ENCODE data around the gene CCDC68. TPM values are rescaled to one million over a fixed set of nuclear protein-coding genes. Genes with fewer than 3 reads are reported as not detected.

Gene CCDC68
- total RNA-seq, 1 donor from 2014 or later: not detected

DNA sequence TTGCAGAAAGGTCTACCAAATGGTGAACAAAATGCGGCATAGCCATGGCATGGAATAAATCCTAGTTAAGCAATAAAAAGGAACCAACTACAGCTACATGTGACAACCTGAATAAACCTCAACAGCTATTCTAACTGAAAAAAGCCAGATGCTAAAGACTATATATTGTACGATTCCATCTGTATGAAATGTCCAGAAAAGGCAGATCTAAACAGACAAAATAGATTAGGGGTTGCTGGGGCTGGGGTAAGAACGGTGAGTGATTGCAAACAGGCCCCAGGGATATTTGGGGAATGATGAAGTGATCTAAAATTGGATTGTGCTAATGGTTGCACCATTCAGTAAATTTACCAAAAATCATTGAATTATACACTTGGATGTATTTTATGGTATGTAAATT lies 2.8 kb downstream of the CCDC68 start:
- Mint-ChIP-seq H3K4me3 (ENCODE audit: unreplicated experiment) (no peak overlapping the region), H3K9me3 (ENCODE audit: unreplicated experiment) (no peaks in the 10 kb centered on the region), H3K27me3 (ENCODE audit: unreplicated experiment) (no peaks in the 10 kb centered on the region), H3K4me1 (ENCODE audit: low read depth, unreplicated experiment) (no peaks in the 10 kb centered on the region), H3K27ac (ENCODE audit: unreplicated experiment) (no peak overlapping the region), H3K36me3 (ENCODE audit: unreplicated experiment) (no peaks in the 10 kb centered on the region)
- TF ChIP-seq, protein P1, sequence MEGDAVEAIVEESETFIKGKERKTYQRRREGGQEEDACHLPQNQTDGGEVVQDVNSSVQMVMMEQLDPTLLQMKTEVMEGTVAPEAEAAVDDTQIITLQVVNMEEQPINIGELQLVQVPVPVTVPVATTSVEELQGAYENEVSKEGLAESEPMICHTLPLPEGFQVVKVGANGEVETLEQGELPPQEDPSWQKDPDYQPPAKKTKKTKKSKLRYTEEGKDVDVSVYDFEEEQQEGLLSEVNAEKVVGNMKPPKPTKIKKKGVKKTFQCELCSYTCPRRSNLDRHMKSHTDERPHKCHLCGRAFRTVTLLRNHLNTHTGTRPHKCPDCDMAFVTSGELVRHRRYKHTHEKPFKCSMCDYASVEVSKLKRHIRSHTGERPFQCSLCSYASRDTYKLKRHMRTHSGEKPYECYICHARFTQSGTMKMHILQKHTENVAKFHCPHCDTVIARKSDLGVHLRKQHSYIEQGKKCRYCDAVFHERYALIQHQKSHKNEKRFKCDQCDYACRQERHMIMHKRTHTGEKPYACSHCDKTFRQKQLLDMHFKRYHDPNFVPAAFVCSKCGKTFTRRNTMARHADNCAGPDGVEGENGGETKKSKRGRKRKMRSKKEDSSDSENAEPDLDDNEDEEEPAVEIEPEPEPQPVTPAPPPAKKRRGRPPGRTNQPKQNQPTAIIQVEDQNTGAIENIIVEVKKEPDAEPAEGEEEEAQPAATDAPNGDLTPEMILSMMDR (IDR thresholded peaks at IDR 0.05; ENCODE audit: partially characterized antibody, unreplicated experiment): no peak
- no peak for DNase-seq

DNA sequence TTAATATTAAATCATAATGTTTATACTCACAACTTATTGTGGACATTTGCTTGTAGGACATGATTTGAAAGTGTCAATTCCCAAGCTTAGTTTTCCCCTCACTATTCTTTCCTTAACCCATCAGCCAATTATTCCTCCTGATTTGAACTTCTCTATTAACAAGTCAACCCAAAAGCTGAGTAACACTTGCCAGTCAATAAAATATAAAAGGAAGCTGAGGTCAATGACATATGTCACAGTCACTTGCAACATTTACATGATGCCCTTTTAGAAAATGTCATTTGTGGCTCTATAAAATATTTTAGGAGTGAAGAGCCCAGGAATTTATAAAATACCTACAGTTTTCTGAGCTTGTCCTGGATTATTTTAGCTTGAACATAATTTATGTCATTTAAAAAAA lies 7.2 kb downstream of the CCDC68 start:
- Mint-ChIP-seq H3K4me3 (ENCODE audit: unreplicated experiment) (no peak overlapping the region), H3K27ac (ENCODE audit: unreplicated experiment) (no peak overlapping the region), H3K36me3 (ENCODE audit: unreplicated experiment) (no peaks in the 10 kb centered on the region), H3K27me3 (ENCODE audit: unreplicated experiment) (no peaks in the 10 kb centered on the region), H3K4me1 (ENCODE audit: low read depth, unreplicated experiment) (no peaks in the 10 kb centered on the region), H3K9me3 (ENCODE audit: unreplicated experiment) (no peaks in the 10 kb centered on the region)
- TF ChIP-seq, protein P1 (IDR thresholded peaks at IDR 0.05; ENCODE audit: partially characterized antibody, unreplicated experiment): no peak
- no peak for DNase-seq

DNA sequence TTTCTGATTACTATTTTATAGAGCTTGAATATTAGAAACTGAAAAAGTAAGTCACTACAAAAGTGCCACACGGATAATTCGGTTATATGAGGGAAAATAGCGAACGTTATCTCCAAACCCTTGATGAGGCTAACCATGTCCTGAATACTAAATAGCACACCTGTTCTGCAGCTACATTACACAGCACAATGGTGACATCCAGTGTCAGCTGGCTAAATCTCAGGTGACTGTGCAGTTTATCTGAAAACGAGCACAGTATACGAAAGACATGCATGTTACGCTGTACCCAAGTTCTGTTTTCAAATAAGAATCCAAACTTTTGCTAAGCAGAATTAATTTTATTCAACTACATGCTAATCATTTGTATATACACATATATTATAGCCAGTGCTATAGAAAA lies 9.0 kb downstream of the CCDC68 start:
- H3K4me3 Mint-ChIP-seq (ENCODE audit: unreplicated experiment): no peak overlapping the region
- H3K27me3 Mint-ChIP-seq (ENCODE audit: unreplicated experiment): no peaks in the 10 kb centered on the region
- no peak for DNase-seq
- H3K4me1 Mint-ChIP-seq (ENCODE audit: low read depth, unreplicated experiment): no peaks in the 10 kb centered on the region
- no peaks in the 10 kb centered on the region for H3K36me3 Mint-ChIP-seq (ENCODE audit: unreplicated experiment)
- TF ChIP-seq, protein P1 (IDR thresholded peaks at IDR 0.05; ENCODE audit: partially characterized antibody, unreplicated experiment): no peak
- no peak overlapping the region for H3K27ac Mint-ChIP-seq (ENCODE audit: unreplicated experiment)
- no peaks in the 10 kb centered on the region for H3K9me3 Mint-ChIP-seq (ENCODE audit: unreplicated experiment)

DNA sequence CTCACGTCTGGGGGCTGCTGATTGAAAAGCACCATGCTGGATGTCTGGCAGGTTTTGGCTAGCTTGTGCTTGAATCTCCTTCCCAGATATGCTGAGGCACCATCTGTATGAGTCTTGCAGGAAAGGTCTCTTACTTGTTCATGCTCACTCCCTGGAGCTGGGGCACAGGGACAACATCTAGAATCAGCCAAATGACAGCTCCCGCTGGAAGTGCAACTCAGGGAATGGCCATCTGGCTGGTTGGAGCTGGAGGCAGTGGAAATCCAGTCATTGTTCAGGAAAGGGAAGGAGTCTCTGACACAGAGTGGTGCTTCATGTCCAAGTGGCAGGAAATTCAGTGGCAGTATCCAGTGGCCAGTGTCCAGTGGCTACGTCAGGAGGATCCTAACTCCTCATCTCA lies 9.7 kb downstream of the CCDC68 start:
- no peak overlapping the region for H3K4me3 Mint-ChIP-seq (ENCODE audit: unreplicated experiment)
- H3K9me3 Mint-ChIP-seq (ENCODE audit: unreplicated experiment): no peaks in the 10 kb centered on the region
- DNase-seq: no peak
- H3K27ac Mint-ChIP-seq (ENCODE audit: unreplicated experiment): no peak overlapping the region
- H3K4me1 Mint-ChIP-seq (ENCODE audit: low read depth, unreplicated experiment): no peaks in the 10 kb centered on the region
- TF ChIP-seq, protein P1 (IDR thresholded peaks at IDR 0.05; ENCODE audit: partially characterized antibody, unreplicated experiment): no peak
- no peaks in the 10 kb centered on the region for H3K36me3 Mint-ChIP-seq (ENCODE audit: unreplicated experiment)
- no peaks in the 10 kb centered on the region for H3K27me3 Mint-ChIP-seq (ENCODE audit: unreplicated experiment)

DNA sequence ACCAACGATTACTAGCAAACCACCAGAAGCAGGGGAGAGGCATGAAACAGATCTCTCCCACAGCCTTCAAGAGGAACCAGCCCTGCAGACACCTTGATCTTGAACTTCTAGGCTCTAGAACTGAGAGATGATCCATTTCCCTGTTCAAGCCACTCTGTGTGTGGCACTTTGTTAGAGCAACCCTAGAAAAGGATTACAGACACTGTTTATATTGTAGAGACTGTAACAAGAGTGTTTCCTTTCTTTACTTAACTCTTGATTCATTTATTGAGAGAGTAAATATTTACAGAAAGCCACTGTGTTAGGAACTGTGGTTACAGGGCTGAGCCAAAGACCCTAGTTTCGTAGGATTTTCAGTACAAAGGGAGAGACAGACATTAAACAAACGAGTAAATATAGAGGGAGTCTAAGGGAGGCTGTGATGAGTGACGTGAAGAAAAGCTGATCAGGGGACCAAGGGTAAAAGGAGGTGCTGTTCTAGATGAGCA lies 10.9 kb downstream of the CCDC68 start:
- Mint-ChIP-seq H3K27me3 (ENCODE audit: unreplicated experiment) (no peaks in the 10 kb centered on the region), H3K27ac (ENCODE audit: unreplicated experiment) (no peak overlapping the region), H3K9me3 (ENCODE audit: unreplicated experiment) (no peaks in the 10 kb centered on the region)

More for the DNA sequence above, 10.9 kb downstream of the CCDC68 start:
- no peaks in the 10 kb centered on the region for H3K36me3 Mint-ChIP-seq (ENCODE audit: unreplicated experiment)
- TF ChIP-seq, protein P1 (IDR thresholded peaks at IDR 0.05; ENCODE audit: partially characterized antibody, unreplicated experiment): no peak
- no peak overlapping the region for H3K4me3 Mint-ChIP-seq (ENCODE audit: unreplicated experiment)
- H3K4me1 Mint-ChIP-seq (ENCODE audit: low read depth, unreplicated experiment): no peaks in the 10 kb centered on the region
- DNase-seq: no peak
